Neural cell (in vitro differentiated cells): ENCODE measurements around the gene TAS2R1. TPM values are rescaled to one million over a fixed set of nuclear protein-coding genes. Genes with fewer than 3 reads are reported as not detected.

Source experiments
- H2AFZ ChIP-seq: fragments of 200-600, 300-800 bp; sonication (generic), shearing (Covaris generic); 2 replicates; pipeline ENCODE4 v1.6.0; 2014; ENCODE audit warnings: low read depth, mild to moderate bottlenecking, antibody characterized with exemption, low read length, moderate library complexity
- H3F3A ChIP-seq: fragments of 200-600 bp; shearing (Covaris generic); 2 replicates; pipeline ENCODE4 v1.6.1; 2016; ENCODE audit warnings: mild to moderate bottlenecking, moderate library complexity, mixed read lengths, antibody characterized with exemption, low read length; ENCODE audit not compliant: insufficient read depth, poor library complexity, severe bottlenecking
- H3K27ac ChIP-seq: fragments of 200-600, 300-800 bp; sonication (generic), shearing (Covaris generic); 2 replicates; pipeline ENCODE4 v1.5.1; 2014; ENCODE audit warnings: mild to moderate bottlenecking, low read length, moderate library complexity
- H3K27me3 ChIP-seq: fragments of 300-800, 200-600 bp; sonication (generic), shearing (Covaris generic); 2 replicates; pipeline ENCODE4 v1.6.0; 2014; ENCODE audit warnings: mild to moderate bottlenecking, low read depth, low read length, moderate library complexity; ENCODE audit not compliant: insufficient read depth
- H3K36me3 ChIP-seq: fragments of 300-800, 200-600 bp; sonication (generic), shearing (Covaris generic); 2 replicates; pipeline ENCODE4 v1.5.1; 2014; ENCODE audit warnings: mild to moderate bottlenecking, antibody characterized with exemption, low read length, moderate library complexity; ENCODE audit not compliant: insufficient read depth
- H3K4me2 ChIP-seq: fragments of 300-800, 200-600 bp; sonication (generic), shearing (Covaris generic); 2 replicates; pipeline ENCODE4 v1.6.0; 2014; ENCODE audit warnings: mild to moderate bottlenecking, low read length
- H3K4me3 ChIP-seq: fragments of 300-800, 200-600 bp; sonication (generic), shearing (Covaris generic); 2 replicates; pipeline ENCODE4 v1.5.1; 2014; ENCODE audit warnings: mild to moderate bottlenecking, low read length, moderate library complexity
- H3K79me2 ChIP-seq: fragments of 200-600 bp; shearing (Covaris generic); replicated peaks from 2 replicates; pipeline ENCODE4 v1.6.0; 2014; ENCODE audit warnings: mild to moderate bottlenecking, low read length, moderate library complexity; ENCODE audit not compliant: insufficient read depth
- H3K9ac ChIP-seq: fragments of 300-800, 200-600 bp; sonication (generic), shearing (Covaris generic); 2 replicates; pipeline ENCODE4 v1.6.1; 2016; ENCODE audit warnings: mild to moderate bottlenecking, low read length, mixed read lengths
- H3K9me2 ChIP-seq: fragments of 200-600 bp; shearing (Covaris generic); 2 replicates; pipeline ENCODE4 v1.6.1; 2016; ENCODE audit warnings: mild to moderate bottlenecking, low read length, mixed read lengths; ENCODE audit not compliant: insufficient read depth
- H3K9me3 ChIP-seq: fragments of 200-600, 300-800 bp; sonication (generic), shearing (Covaris generic); 2 replicates; pipeline ENCODE4 v1.6.1; 2016; ENCODE audit warnings: mild to moderate bottlenecking, mixed run types, low read length, moderate library complexity, mixed read lengths
- H4K20me1 ChIP-seq: fragments of 200-600 bp; shearing (Covaris generic); 2 replicates; pipeline ENCODE4 v1.6.1; 2016; ENCODE audit warnings: mild to moderate bottlenecking, mixed run types; ENCODE audit not compliant: insufficient read depth
- EP300 ChIP-seq: fragments of 450-650 bp; conservative IDR thresholded peaks from 2 replicates; pipeline ENCODE4 v1.6.1; 2014; ENCODE audit warnings: antibody characterized with exemption, mild to moderate bottlenecking, moderate library complexity; ENCODE audit not compliant: poor library complexity, severe bottlenecking
- EZH2 ChIP-seq: fragments of 200-600, 300-800 bp; shearing (Covaris generic), sonication (generic); IDR thresholded peaks from 2 replicates; pipeline ENCODE4 v1.6.1; 2014; ENCODE audit warnings: antibody characterized with exemption, low read length, borderline replicate concordance, mild to moderate bottlenecking; ENCODE audit not compliant: insufficient read depth, poor library complexity, severe bottlenecking
- MXI1 ChIP-seq: fragments of 450-650 bp; conservative IDR thresholded peaks from 2 replicates; pipeline ENCODE4 v1.6.1; 2014; ENCODE audit warnings: antibody characterized with exemption, mild to moderate bottlenecking; ENCODE audit not compliant: poor library complexity, severe bottlenecking
- POLR2AphosphoS5 ChIP-seq: IDR thresholded peaks from 2 replicates; pipeline ENCODE4 v1.6.1; 2012
- RAD21 ChIP-seq: fragments of 450-650 bp; conservative IDR thresholded peaks from 2 replicates; pipeline ENCODE4 v1.6.1; 2014; ENCODE audit warnings: antibody characterized with exemption, mild to moderate bottlenecking, moderate library complexity
- SMC3 ChIP-seq: fragments of 450-650 bp; conservative IDR thresholded peaks from 2 replicates; pipeline ENCODE4 v1.6.1; 2014; ENCODE audit warnings: antibody characterized with exemption, mild to moderate bottlenecking, moderate library complexity; ENCODE audit not compliant: poor library complexity
- TAF1 ChIP-seq: IDR thresholded peaks from 2 replicates; pipeline ENCODE4 v1.6.1; 2012; ENCODE audit warnings: low read depth
- polyA plus RNA-seq: library from polyadenylated mRNA; depleted of rRNA; stranded (reverse); fragments of >200 nt; gene quantifications from 2 replicates; pipeline ENCODE4 v1.2.3, GENCODE V29; 2014
- TF ChIP-seq, protein P1 (sequence below): IDR thresholded peaks from 2 replicates; pipeline ENCODE4 v1.6.1; 2012; ENCODE audit warnings: borderline replicate concordance
- TF ChIP-seq, protein P2 (sequence below): fragments of 450-650 bp; IDR thresholded peaks from 2 replicates; pipeline ENCODE4 v1.5.1; 2014; ENCODE audit warnings: antibody characterized with exemption, mild to moderate bottlenecking, moderate library complexity; ENCODE audit not compliant: poor library complexity, severe bottlenecking

TAS2R1 gene
- polyA plus RNA-seq, 1 donor from 2014 or later, result 0.41 TPM

DNA sequence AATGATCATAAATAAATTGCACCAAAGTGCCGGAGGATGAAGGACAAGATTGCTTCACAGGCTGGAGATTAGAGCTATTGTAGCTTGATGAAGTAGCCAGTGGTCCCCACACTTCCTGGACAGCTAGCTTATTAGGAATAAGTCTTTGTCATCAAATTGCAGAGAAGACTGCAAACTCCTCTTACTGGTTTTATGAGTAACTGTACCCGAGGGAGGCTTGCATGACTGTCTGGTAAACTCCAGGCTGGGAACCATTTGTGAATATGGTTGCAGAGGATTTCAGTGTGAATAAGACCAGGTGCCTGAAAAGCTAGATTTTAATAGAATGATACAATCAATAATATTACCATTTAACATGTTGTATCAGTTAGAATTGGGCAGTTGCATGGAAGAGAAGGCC, 47.7 kb downstream of the TAS2R1 start:
- H2AFZ ChIP-seq, result no peak overlapping the region
- no peak overlapping the region for H3K4me2 ChIP-seq
- no peaks in the 10 kb centered on the region for H3K9me2 ChIP-seq
- H3K36me3 ChIP-seq, result no peaks in the 10 kb centered on the region
- H3K79me2 ChIP-seq, result no peaks in the 10 kb centered on the region
- no peak overlapping the region for H3K4me3 ChIP-seq
- peaks cover 4% of the 10 kb centered on the region for H3K9me3 ChIP-seq
- no peak overlapping the region for H3K9ac ChIP-seq
- no peak for TF ChIP-seq MXI1
- no peak for TF ChIP-seq POLR2AphosphoS5
- no peak for TF ChIP-seq EZH2
- TF ChIP-seq RAD21, result no peak
- no peak for TF ChIP-seq TAF1
- TF ChIP-seq, protein P1, sequence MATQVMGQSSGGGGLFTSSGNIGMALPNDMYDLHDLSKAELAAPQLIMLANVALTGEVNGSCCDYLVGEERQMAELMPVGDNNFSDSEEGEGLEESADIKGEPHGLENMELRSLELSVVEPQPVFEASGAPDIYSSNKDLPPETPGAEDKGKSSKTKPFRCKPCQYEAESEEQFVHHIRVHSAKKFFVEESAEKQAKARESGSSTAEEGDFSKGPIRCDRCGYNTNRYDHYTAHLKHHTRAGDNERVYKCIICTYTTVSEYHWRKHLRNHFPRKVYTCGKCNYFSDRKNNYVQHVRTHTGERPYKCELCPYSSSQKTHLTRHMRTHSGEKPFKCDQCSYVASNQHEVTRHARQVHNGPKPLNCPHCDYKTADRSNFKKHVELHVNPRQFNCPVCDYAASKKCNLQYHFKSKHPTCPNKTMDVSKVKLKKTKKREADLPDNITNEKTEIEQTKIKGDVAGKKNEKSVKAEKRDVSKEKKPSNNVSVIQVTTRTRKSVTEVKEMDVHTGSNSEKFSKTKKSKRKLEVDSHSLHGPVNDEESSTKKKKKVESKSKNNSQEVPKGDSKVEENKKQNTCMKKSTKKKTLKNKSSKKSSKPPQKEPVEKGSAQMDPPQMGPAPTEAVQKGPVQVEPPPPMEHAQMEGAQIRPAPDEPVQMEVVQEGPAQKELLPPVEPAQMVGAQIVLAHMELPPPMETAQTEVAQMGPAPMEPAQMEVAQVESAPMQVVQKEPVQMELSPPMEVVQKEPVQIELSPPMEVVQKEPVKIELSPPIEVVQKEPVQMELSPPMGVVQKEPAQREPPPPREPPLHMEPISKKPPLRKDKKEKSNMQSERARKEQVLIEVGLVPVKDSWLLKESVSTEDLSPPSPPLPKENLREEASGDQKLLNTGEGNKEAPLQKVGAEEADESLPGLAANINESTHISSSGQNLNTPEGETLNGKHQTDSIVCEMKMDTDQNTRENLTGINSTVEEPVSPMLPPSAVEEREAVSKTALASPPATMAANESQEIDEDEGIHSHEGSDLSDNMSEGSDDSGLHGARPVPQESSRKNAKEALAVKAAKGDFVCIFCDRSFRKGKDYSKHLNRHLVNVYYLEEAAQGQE, result no peak
- no peak for TF ChIP-seq EP300
- TF ChIP-seq, protein P2, sequence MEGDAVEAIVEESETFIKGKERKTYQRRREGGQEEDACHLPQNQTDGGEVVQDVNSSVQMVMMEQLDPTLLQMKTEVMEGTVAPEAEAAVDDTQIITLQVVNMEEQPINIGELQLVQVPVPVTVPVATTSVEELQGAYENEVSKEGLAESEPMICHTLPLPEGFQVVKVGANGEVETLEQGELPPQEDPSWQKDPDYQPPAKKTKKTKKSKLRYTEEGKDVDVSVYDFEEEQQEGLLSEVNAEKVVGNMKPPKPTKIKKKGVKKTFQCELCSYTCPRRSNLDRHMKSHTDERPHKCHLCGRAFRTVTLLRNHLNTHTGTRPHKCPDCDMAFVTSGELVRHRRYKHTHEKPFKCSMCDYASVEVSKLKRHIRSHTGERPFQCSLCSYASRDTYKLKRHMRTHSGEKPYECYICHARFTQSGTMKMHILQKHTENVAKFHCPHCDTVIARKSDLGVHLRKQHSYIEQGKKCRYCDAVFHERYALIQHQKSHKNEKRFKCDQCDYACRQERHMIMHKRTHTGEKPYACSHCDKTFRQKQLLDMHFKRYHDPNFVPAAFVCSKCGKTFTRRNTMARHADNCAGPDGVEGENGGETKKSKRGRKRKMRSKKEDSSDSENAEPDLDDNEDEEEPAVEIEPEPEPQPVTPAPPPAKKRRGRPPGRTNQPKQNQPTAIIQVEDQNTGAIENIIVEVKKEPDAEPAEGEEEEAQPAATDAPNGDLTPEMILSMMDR, result no peak
- no peak for TF ChIP-seq SMC3
- H3K27me3 ChIP-seq, result no peaks in the 10 kb centered on the region
- no peaks in the 10 kb centered on the region for H3F3A ChIP-seq
- no peak overlapping the region for H3K27ac ChIP-seq
- no peaks in the 10 kb centered on the region for H4K20me1 ChIP-seq

Other genes with a start within 250 kb of the TAS2R1 start
- 3.2 and 4.3 TPM in 2 replicates for gene SEMA5A, start 84.3 kb downstream of the TAS2R1 start, polyA plus RNA-seq